Measurements from ENCODE around the gene FBXW9. TPM values are rescaled to one million over a fixed set of nuclear protein-coding genes. Genes with fewer than 3 reads are reported as not detected.
"Not testable (repeated sequence)": the region's sequence is repeated elsewhere in the genome, so short reads cannot be mapped to it uniquely, and the experiment has no call there.

FBXW9 gene
- total RNA-seq, 1 donor from 2014 or later = 6.0 TPM

DNA sequence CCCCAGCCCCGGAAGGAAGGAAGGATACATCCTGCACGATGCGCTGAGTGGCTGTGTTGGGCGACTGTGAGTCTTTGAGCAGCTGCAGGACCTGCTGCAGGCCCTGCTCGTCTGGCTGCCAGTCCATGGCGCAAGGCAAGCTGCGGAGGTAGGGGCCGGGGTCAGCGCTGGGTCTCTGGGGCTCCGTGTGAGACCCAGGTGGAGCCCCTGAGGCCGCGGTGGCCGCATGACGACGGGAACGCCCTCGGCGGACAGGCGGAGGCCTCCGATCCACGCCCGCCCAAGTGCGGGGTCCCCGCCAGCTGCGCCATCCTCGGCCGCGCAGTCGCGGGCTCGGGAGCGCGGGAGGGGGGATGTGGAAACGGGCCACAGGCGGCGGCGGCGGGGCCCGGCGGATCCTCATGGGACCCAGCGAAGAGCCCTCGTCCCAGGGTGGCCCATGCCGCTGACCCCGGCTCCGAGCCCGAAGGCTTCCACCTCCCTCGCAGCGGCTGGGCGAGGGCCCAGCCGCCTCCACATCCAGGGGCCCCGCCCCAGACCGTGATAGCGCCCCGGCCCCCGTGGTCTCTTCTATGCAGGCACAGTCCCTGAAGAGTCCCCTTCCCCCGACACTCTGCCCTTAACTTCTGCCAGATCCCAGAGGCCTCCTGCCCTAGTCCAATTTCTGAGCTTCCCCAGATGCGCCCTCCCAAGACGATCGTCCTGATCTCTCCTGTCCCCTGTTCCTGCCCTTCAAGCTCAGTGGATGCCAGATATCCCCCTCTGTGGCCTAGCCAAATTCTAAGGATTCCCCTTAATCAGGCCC, 24.6 kb upstream of the FBXW9 start:
- Histone ChIP-seq H3K27ac (peak overlapping the region; percentile 87), H3K36me3 (peaks cover 32% of the 10 kb centered on the region), H3K9me3 (no peaks in the 10 kb centered on the region), H3K27me3 (ENCODE audit: low read depth) (no peaks in the 10 kb centered on the region), H3K4me3 (peak overlapping the region; percentile 66), H3K4me1 (peaks cover 32% of the 10 kb centered on the region)
- TF ChIP-seq, protein P1, sequence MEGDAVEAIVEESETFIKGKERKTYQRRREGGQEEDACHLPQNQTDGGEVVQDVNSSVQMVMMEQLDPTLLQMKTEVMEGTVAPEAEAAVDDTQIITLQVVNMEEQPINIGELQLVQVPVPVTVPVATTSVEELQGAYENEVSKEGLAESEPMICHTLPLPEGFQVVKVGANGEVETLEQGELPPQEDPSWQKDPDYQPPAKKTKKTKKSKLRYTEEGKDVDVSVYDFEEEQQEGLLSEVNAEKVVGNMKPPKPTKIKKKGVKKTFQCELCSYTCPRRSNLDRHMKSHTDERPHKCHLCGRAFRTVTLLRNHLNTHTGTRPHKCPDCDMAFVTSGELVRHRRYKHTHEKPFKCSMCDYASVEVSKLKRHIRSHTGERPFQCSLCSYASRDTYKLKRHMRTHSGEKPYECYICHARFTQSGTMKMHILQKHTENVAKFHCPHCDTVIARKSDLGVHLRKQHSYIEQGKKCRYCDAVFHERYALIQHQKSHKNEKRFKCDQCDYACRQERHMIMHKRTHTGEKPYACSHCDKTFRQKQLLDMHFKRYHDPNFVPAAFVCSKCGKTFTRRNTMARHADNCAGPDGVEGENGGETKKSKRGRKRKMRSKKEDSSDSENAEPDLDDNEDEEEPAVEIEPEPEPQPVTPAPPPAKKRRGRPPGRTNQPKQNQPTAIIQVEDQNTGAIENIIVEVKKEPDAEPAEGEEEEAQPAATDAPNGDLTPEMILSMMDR (IDR thresholded peaks at IDR 0.05) = no peak
- no peak for DNase-seq
- intact Hi-C loops (cut with DNase I) = no loop called here
- ATAC-seq = peak in 1 of 2 donors; percentile 3

DNA sequence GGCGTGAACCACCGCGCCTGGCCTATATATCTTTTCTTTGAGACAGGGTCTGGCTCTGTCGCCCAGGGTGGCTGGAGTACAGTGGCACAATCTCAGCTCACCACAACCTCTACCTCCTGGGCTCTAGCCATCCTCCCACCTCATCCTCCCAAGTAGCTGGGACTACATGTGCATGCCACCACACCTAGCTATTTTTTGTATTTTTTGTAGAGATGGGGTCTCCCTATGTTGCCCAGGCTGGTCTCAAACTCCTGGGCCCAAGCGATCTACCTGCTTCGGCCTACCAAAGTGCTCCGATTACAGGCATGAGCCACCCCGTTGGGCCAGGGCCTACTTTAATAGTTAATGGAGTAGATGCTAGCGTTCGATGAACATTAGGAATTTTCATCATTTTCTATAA, 23.9 kb upstream of the FBXW9 start:
- no peak for ATAC-seq
- H3K27ac ChIP-seq = peak overlapping the region; percentile 31

GRCh38 chr19:12715929-12716328, 19.5 kb upstream of the FBXW9 start:
- Histone ChIP-seq H3K4me3 (no peak overlapping the region), H3K27ac (no peak overlapping the region), H3K36me3 (peaks cover 78% of the 10 kb centered on the region), H3K4me1 (peaks cover 12% of the 10 kb centered on the region), H3K27me3 (ENCODE audit: low read depth) (no peaks in the 10 kb centered on the region), H3K9me3 (no peaks in the 10 kb centered on the region)
- no peak for ATAC-seq
- TF ChIP-seq, protein P1 (IDR thresholded peaks at IDR 0.05) = no peak
- intact Hi-C loops (cut with DNase I) = no loop called here
- no peak for DNase-seq

More for the DNA sequence above, 23.9 kb upstream of the FBXW9 start:
- no peaks in the 10 kb centered on the region for H3K9me3 ChIP-seq
- no peak for DNase-seq
- H3K4me1 ChIP-seq = peaks cover 32% of the 10 kb centered on the region
- H3K36me3 ChIP-seq = peaks cover 39% of the 10 kb centered on the region
- TF ChIP-seq, protein P1 (IDR thresholded peaks at IDR 0.05) = no peak
- intact Hi-C loops (cut with DNase I) = no loop called here
- H3K27me3 ChIP-seq (ENCODE audit: low read depth) = no peaks in the 10 kb centered on the region
- peak overlapping the region; percentile 66 for H3K4me3 ChIP-seq

DNA sequence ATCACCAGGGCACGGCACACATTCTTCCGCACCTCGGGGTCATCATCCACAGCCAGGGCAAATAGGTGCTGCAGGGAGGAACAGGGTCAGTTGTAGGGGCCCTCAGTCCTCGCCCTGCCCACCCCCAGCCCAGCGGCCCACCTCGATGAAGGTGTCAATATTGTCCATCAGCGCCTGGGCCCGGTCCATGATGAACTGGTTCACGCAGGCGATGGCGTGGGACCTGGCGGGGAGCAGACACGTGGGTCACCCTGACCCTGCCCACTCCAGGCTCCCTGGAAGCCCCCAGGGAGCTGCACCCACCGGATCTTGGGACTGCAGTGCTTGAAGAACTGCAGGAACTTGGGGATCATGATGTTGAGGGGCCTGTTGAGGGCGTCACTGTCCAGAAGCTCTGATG, 18.7 kb upstream of the FBXW9 start:
- peaks cover 3% of the 10 kb centered on the region for H3K4me1 ChIP-seq
- DNase-seq (no peak), ATAC-seq (peak in 1 of 2 donors; percentile 13)
- no peak overlapping the region for H3K4me3 ChIP-seq
- H3K9me3 ChIP-seq = no peaks in the 10 kb centered on the region
- TF ChIP-seq, protein P1 (IDR thresholded peaks at IDR 0.05) = no peak
- H3K27ac ChIP-seq = no peak overlapping the region
- intact Hi-C loops (cut with DNase I) = no loop called here
- H3K36me3 ChIP-seq = peaks cover 86% of the 10 kb centered on the region
- H3K27me3 ChIP-seq (ENCODE audit: low read depth) = no peaks in the 10 kb centered on the region

DNA sequence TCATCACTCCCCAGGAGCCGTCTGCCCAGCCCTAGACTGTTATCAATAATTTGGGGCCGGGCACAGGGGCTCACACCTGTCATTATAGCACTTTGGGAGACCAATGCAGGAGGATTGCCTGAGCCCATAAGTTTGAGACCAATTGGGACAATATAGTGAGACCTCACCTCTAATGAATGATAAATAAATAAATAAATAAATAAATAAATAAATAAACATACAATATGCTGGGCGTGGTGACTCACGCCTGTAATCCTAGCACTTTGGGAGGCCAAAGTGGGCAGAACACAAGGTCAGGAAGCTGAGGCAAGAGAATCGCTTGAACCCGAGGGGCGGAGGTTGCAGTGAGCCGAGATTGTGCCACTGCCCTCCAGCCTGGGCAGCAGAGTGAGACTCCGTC, 16.9 kb upstream of the FBXW9 start:
- H3K4me1 ChIP-seq; intact Hi-C loops (cut with DNase I); H3K9me3 ChIP-seq; ATAC-seq; DNase-seq; H3K4me3 ChIP-seq; H3K27me3 ChIP-seq (ENCODE audit: low read depth); H3K27ac ChIP-seq: not testable (repeated sequence)
- peaks cover 95% of the 10 kb centered on the region for H3K36me3 ChIP-seq

DNA sequence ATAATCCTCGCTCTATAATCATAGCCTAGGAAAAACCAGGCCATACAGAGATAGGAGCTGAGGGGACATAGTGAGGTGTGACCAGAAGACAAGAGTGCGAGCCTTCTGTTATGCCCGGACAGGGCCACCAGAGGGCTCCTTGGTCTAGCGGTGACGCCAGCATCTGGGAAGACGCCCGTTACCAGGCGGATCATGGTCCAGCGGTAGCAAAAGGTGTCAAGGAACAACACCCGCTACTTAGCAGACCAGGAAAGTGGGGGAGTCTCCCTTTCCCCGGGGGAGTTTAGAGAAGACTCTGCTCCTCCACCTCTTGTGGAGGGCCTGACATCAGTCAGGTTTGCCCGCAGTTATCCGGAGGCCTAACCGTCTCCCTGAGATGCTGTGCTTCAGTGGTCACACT, 15.6 kb upstream of the FBXW9 start:
- H3K4me3 ChIP-seq; H3K27me3 ChIP-seq (ENCODE audit: low read depth); intact Hi-C loops (cut with DNase I); DNase-seq; ATAC-seq; H3K27ac ChIP-seq; H3K4me1 ChIP-seq; H3K9me3 ChIP-seq: not testable (repeated sequence)
- H3K36me3 ChIP-seq = peaks cover 95% of the 10 kb centered on the region
- TF ChIP-seq, protein P1 (IDR thresholded peaks at IDR 0.05) = peak; percentile 28
